ENCODE results near the gene STX16. TPM values are rescaled to one million over a fixed set of nuclear protein-coding genes. Genes with fewer than 3 reads are reported as not detected.

Gene STX16
- total RNA-seq, 2 experiments from 2014 or later, result 108 to 109 TPM

DNA sequence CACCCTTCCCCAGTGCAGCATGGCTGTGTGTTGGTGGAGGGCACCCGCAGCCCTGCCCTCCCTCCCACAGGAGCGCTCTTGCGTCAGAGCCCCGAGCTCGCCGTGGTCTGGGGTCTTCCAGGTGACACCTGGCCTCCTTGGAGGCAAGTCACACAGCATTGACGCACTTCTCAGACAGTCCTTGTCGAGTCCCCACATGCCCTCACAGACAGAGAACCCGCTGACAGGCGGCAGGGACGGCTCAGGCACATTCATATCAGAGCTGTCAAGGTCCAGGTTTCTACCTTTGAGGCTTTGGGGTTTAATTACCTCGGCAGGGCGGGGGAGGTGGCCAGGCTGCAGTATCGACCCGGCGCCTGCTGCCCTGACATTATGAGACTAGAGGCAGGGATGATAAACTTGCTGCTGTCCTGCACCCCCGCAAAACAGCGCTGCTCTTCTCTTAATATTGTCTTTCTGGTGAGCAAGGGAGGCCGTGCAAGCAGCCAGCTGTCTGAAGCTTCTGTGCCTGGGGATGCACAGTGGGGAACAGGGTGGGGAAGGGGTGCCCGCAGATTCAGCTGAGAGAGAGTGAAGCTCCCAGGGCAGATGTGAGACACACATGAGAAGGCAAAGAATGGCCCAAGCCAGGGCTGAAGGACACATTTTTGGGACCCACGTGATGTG, 46.3 kb downstream of the STX16 start:
- ATAC-seq, result no peak
- intact Hi-C loops (cut with micrococcal nuclease), result no loop called here
- ChIA-PET CTCF (no interaction called here), POLR2A (no interaction called here)
- Mint-ChIP-seq H3K4me3 (no peak overlapping the region), H3K27me3 (no peaks in the 10 kb centered on the region), H3K27ac (no peak overlapping the region), H3K4me1 (ENCODE audit: low read depth) (peaks cover 9% of the 10 kb centered on the region), H3K9me3 (no peaks in the 10 kb centered on the region), H3K36me3 (ENCODE audit: low read depth) (peaks cover 7% of the 10 kb centered on the region)
- DNase-seq, result no peak
- TF ChIP-seq, protein P1, sequence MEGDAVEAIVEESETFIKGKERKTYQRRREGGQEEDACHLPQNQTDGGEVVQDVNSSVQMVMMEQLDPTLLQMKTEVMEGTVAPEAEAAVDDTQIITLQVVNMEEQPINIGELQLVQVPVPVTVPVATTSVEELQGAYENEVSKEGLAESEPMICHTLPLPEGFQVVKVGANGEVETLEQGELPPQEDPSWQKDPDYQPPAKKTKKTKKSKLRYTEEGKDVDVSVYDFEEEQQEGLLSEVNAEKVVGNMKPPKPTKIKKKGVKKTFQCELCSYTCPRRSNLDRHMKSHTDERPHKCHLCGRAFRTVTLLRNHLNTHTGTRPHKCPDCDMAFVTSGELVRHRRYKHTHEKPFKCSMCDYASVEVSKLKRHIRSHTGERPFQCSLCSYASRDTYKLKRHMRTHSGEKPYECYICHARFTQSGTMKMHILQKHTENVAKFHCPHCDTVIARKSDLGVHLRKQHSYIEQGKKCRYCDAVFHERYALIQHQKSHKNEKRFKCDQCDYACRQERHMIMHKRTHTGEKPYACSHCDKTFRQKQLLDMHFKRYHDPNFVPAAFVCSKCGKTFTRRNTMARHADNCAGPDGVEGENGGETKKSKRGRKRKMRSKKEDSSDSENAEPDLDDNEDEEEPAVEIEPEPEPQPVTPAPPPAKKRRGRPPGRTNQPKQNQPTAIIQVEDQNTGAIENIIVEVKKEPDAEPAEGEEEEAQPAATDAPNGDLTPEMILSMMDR (IDR thresholded peaks at IDR 0.05), result no peak

GRCh38 chr20:58697867-58698703, 47.0 kb downstream of the STX16 start:
- CTCF ChIA-PET, result no interaction called here
- Mint-ChIP-seq H3K27me3 (no peaks in the 10 kb centered on the region), H3K4me1 (ENCODE audit: low read depth) (peaks cover 9% of the 10 kb centered on the region), H3K36me3 (ENCODE audit: low read depth) (peaks cover 14% of the 10 kb centered on the region), H3K27ac (no peak overlapping the region), H3K9me3 (no peaks in the 10 kb centered on the region), H3K4me3 (no peak overlapping the region)
- ATAC-seq, result no peak
- intact Hi-C loops (cut with micrococcal nuclease), result no loop called here
- TF ChIP-seq, protein P1 (IDR thresholded peaks at IDR 0.05), result no peak
- POLR2A ChIA-PET, result no interaction called here
- no peak for DNase-seq

GRCh38 chr20:58698741-58699622, 47.9 kb downstream of the STX16 start:
- intact Hi-C loops (cut with micrococcal nuclease), result no loop called here
- CTCF ChIA-PET, result no interaction called here
- no peak for ATAC-seq
- Mint-ChIP-seq H3K4me1 (ENCODE audit: low read depth) (peaks cover 6% of the 10 kb centered on the region), H3K27me3 (no peaks in the 10 kb centered on the region), H3K27ac (no peak overlapping the region), H3K4me3 (no peak overlapping the region), H3K36me3 (ENCODE audit: low read depth) (peaks cover 19% of the 10 kb centered on the region), H3K9me3 (no peaks in the 10 kb centered on the region)
- no peak for DNase-seq
- POLR2A ChIA-PET, result no interaction called here
- TF ChIP-seq, protein P1 (IDR thresholded peaks at IDR 0.05), result no peak

DNA sequence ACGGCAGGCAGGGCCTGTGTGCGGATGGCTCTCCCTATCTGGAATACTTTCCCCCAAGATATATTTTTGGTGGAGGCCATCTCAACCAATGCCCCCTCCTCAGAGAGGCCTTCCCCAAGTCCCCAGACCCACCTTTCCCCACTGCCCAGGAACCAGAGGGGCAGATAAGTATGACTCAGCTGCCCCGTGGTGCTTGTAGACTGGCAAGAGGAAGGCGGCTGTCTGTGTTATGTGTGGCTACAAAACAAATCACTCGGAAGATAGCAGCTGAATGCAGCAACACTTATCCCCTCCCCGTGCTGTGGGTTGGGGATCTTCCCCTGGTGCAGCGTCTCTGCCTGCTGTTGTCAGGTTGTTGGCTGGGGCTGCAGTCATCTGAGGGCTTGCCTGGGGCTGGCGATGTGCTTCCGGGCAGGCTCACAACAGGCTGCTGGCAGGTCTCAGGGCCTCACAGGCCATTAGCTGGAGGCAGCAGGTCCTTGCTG, 48.6 kb downstream of the STX16 start:
- peaks cover 2% of the 10 kb centered on the region for H3K4me1 Mint-ChIP-seq (ENCODE audit: low read depth)
- ChIA-PET CTCF (no interaction called here), POLR2A (interaction anchor here (0.6 to 1.2 kb wide), 2 partner anchors 37 to 49 kb away, joined by 3 read pairs; partner anchors contain the start of gene STX16)
- peaks cover 21% of the 10 kb centered on the region for H3K36me3 Mint-ChIP-seq (ENCODE audit: low read depth)
- DNase-seq (no peak), ATAC-seq (no peak)
- no peak overlapping the region for H3K27ac Mint-ChIP-seq
- no peaks in the 10 kb centered on the region for H3K9me3 Mint-ChIP-seq
- H3K4me3 Mint-ChIP-seq, result no peak overlapping the region
- H3K27me3 Mint-ChIP-seq, result no peaks in the 10 kb centered on the region
- intact Hi-C loops (cut with micrococcal nuclease), result no loop called here
- TF ChIP-seq, protein P1 (IDR thresholded peaks at IDR 0.05), result no peak

Data from activated CD8-positive, alpha-beta T cell treated with anti-CD3 and anti-CD28 coated beads for 36 hours (primary cell).